Neural cell (in vitro differentiated cells): ENCODE data around the gene TBC1D16. TPM values are rescaled to one million over a fixed set of nuclear protein-coding genes. Genes with fewer than 3 reads are reported as not detected.

ENCODE experiments used
- H2AFZ ChIP-seq: fragments of 200-600, 300-800 bp; sonication (generic), shearing (Covaris generic); 2 replicates; pipeline ENCODE4 v1.6.0; 2014; ENCODE audit warnings: low read depth, mild to moderate bottlenecking, antibody characterized with exemption, low read length, moderate library complexity
- H3F3A ChIP-seq: fragments of 200-600 bp; shearing (Covaris generic); 2 replicates; pipeline ENCODE4 v1.6.1; 2016; ENCODE audit warnings: mild to moderate bottlenecking, moderate library complexity, mixed read lengths, antibody characterized with exemption, low read length; ENCODE audit not compliant: insufficient read depth, poor library complexity, severe bottlenecking
- H3K27ac ChIP-seq: fragments of 200-600, 300-800 bp; sonication (generic), shearing (Covaris generic); 2 replicates; pipeline ENCODE4 v1.5.1; 2014; ENCODE audit warnings: mild to moderate bottlenecking, low read length, moderate library complexity
- H3K27me3 ChIP-seq: fragments of 300-800, 200-600 bp; sonication (generic), shearing (Covaris generic); 2 replicates; pipeline ENCODE4 v1.6.0; 2014; ENCODE audit warnings: mild to moderate bottlenecking, low read depth, low read length, moderate library complexity; ENCODE audit not compliant: insufficient read depth
- H3K36me3 ChIP-seq: fragments of 300-800, 200-600 bp; sonication (generic), shearing (Covaris generic); 2 replicates; pipeline ENCODE4 v1.5.1; 2014; ENCODE audit warnings: mild to moderate bottlenecking, antibody characterized with exemption, low read length, moderate library complexity; ENCODE audit not compliant: insufficient read depth
- H3K4me2 ChIP-seq: fragments of 300-800, 200-600 bp; sonication (generic), shearing (Covaris generic); 2 replicates; pipeline ENCODE4 v1.6.0; 2014; ENCODE audit warnings: mild to moderate bottlenecking, low read length
- H3K4me3 ChIP-seq: fragments of 300-800, 200-600 bp; sonication (generic), shearing (Covaris generic); 2 replicates; pipeline ENCODE4 v1.5.1; 2014; ENCODE audit warnings: mild to moderate bottlenecking, low read length, moderate library complexity
- H3K79me2 ChIP-seq: fragments of 200-600 bp; shearing (Covaris generic); replicated peaks from 2 replicates; pipeline ENCODE4 v1.6.0; 2014; ENCODE audit warnings: mild to moderate bottlenecking, low read length, moderate library complexity; ENCODE audit not compliant: insufficient read depth
- H3K9ac ChIP-seq: fragments of 300-800, 200-600 bp; sonication (generic), shearing (Covaris generic); 2 replicates; pipeline ENCODE4 v1.6.1; 2016; ENCODE audit warnings: mild to moderate bottlenecking, low read length, mixed read lengths
- H3K9me2 ChIP-seq: fragments of 200-600 bp; shearing (Covaris generic); 2 replicates; pipeline ENCODE4 v1.6.1; 2016; ENCODE audit warnings: mild to moderate bottlenecking, low read length, mixed read lengths; ENCODE audit not compliant: insufficient read depth
- H3K9me3 ChIP-seq: fragments of 200-600, 300-800 bp; sonication (generic), shearing (Covaris generic); 2 replicates; pipeline ENCODE4 v1.6.1; 2016; ENCODE audit warnings: mild to moderate bottlenecking, mixed run types, low read length, moderate library complexity, mixed read lengths
- H4K20me1 ChIP-seq: fragments of 200-600 bp; shearing (Covaris generic); 2 replicates; pipeline ENCODE4 v1.6.1; 2016; ENCODE audit warnings: mild to moderate bottlenecking, mixed run types; ENCODE audit not compliant: insufficient read depth
- EP300 ChIP-seq: fragments of 450-650 bp; conservative IDR thresholded peaks from 2 replicates; pipeline ENCODE4 v1.6.1; 2014; ENCODE audit warnings: antibody characterized with exemption, mild to moderate bottlenecking, moderate library complexity; ENCODE audit not compliant: poor library complexity, severe bottlenecking
- EZH2 ChIP-seq: fragments of 200-600, 300-800 bp; shearing (Covaris generic), sonication (generic); IDR thresholded peaks from 2 replicates; pipeline ENCODE4 v1.6.1; 2014; ENCODE audit warnings: antibody characterized with exemption, low read length, borderline replicate concordance, mild to moderate bottlenecking; ENCODE audit not compliant: insufficient read depth, poor library complexity, severe bottlenecking
- MXI1 ChIP-seq: fragments of 450-650 bp; conservative IDR thresholded peaks from 2 replicates; pipeline ENCODE4 v1.6.1; 2014; ENCODE audit warnings: antibody characterized with exemption, mild to moderate bottlenecking; ENCODE audit not compliant: poor library complexity, severe bottlenecking
- POLR2AphosphoS5 ChIP-seq: IDR thresholded peaks from 2 replicates; pipeline ENCODE4 v1.6.1; 2012
- RAD21 ChIP-seq: fragments of 450-650 bp; conservative IDR thresholded peaks from 2 replicates; pipeline ENCODE4 v1.6.1; 2014; ENCODE audit warnings: antibody characterized with exemption, mild to moderate bottlenecking, moderate library complexity
- REST ChIP-seq: IDR thresholded peaks from 2 replicates; pipeline ENCODE4 v1.6.1; 2012; ENCODE audit warnings: borderline replicate concordance
- SMC3 ChIP-seq: fragments of 450-650 bp; conservative IDR thresholded peaks from 2 replicates; pipeline ENCODE4 v1.6.1; 2014; ENCODE audit warnings: antibody characterized with exemption, mild to moderate bottlenecking, moderate library complexity; ENCODE audit not compliant: poor library complexity
- TAF1 ChIP-seq: IDR thresholded peaks from 2 replicates; pipeline ENCODE4 v1.6.1; 2012; ENCODE audit warnings: low read depth
- polyA plus RNA-seq: library from polyadenylated mRNA; depleted of rRNA; stranded (reverse); fragments of >200 nt; gene quantifications from 2 replicates; pipeline ENCODE4 v1.2.3, GENCODE V29; 2014
- TF ChIP-seq, protein P1 (sequence below): fragments of 450-650 bp; IDR thresholded peaks from 2 replicates; pipeline ENCODE4 v1.5.1; 2014; ENCODE audit warnings: antibody characterized with exemption, mild to moderate bottlenecking, moderate library complexity; ENCODE audit not compliant: poor library complexity, severe bottlenecking

TBC1D16 gene
- polyA plus RNA-seq, 1 donor from 2014 or later: 19.8 TPM

DNA sequence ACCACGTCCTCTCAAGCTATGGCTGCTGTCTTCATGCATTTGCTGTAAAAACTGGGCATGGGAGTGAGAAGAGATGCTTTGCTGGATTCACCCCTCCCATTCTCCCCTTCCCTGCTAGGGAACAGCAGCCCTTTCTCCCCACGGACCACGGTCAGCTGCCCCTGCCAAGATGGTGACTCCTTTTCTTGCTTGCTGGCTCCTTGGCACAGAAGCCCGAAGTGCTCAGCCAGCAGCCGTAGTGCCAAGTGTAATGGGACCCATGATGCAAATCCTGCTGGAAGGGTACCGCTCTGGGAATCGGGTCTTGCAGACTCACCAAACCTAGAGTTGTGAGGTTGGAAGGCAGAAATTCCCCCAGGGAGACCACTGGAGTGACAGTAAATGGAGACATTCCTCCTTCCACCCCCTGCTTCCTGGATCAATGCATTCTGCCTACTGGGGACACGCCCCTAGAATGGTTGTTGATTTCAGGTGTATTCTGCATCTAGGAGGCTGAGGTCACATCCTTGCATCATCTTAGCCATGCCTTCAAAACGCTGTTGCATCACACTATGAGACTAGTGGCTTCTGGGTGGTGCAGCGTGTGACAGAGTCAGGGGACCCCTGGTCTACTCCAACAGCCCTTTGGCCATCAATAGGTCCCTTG is 133.4 kb downstream of the TBC1D16 start:
- no peak overlapping the region for H2AFZ ChIP-seq
- H3F3A ChIP-seq: no peaks in the 10 kb centered on the region
- no peaks in the 10 kb centered on the region for H4K20me1 ChIP-seq

DNA sequence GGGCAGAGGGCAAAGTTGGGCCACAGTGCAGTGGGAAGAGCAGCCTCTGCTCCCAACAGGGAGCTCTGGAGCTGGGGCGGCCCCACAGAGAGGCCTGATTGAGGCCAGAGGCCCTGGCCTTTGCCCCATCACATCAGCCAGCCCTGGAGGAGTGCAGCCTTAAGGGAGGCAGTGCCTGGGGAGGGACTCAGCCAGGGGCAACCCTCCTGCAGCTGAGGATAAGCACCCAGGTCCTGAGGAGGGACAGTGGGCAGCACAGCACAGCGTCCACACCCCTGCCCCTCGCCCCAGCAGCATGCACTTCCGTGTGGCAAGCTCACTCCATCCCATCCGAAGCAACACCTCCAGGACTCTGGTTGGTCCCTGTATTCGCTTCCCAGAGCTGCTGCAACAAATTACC is 134.5 kb downstream of the TBC1D16 start:
- no peak overlapping the region for H3K4me3 ChIP-seq
- H3K4me2 ChIP-seq: no peak overlapping the region
- H3K79me2 ChIP-seq: no peaks in the 10 kb centered on the region
- H3K9me3 ChIP-seq: peaks cover 7% of the 10 kb centered on the region
- no peak overlapping the region for H3K27ac ChIP-seq
- no peak overlapping the region for H2AFZ ChIP-seq
- H3K36me3 ChIP-seq: no peaks in the 10 kb centered on the region
- no peaks in the 10 kb centered on the region for H3K9me2 ChIP-seq
- no peaks in the 10 kb centered on the region for H3K27me3 ChIP-seq
- no peaks in the 10 kb centered on the region for H4K20me1 ChIP-seq
- no peak overlapping the region for H3K9ac ChIP-seq
- no peaks in the 10 kb centered on the region for H3F3A ChIP-seq
- TF ChIP-seq REST: no peak
- no peak for TF ChIP-seq SMC3
- TF ChIP-seq MXI1: no peak
- no peak for TF ChIP-seq EP300
- TF ChIP-seq, protein P1, sequence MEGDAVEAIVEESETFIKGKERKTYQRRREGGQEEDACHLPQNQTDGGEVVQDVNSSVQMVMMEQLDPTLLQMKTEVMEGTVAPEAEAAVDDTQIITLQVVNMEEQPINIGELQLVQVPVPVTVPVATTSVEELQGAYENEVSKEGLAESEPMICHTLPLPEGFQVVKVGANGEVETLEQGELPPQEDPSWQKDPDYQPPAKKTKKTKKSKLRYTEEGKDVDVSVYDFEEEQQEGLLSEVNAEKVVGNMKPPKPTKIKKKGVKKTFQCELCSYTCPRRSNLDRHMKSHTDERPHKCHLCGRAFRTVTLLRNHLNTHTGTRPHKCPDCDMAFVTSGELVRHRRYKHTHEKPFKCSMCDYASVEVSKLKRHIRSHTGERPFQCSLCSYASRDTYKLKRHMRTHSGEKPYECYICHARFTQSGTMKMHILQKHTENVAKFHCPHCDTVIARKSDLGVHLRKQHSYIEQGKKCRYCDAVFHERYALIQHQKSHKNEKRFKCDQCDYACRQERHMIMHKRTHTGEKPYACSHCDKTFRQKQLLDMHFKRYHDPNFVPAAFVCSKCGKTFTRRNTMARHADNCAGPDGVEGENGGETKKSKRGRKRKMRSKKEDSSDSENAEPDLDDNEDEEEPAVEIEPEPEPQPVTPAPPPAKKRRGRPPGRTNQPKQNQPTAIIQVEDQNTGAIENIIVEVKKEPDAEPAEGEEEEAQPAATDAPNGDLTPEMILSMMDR: no peak
- no peak for TF ChIP-seq TAF1
- TF ChIP-seq POLR2AphosphoS5: no peak
- TF ChIP-seq RAD21: no peak

More for the DNA sequence above, 133.4 kb downstream of the TBC1D16 start:
- no peak for TF ChIP-seq EP300
- no peak for TF ChIP-seq SMC3
- TF ChIP-seq, protein P1: no peak
- TF ChIP-seq TAF1: no peak
- no peak for TF ChIP-seq MXI1
- no peak for TF ChIP-seq POLR2AphosphoS5
- TF ChIP-seq EZH2: no peak
- TF ChIP-seq RAD21: no peak
- TF ChIP-seq REST: no peak
- Histone ChIP-seq H3K9me3 (peaks cover 7% of the 10 kb centered on the region), H3K27me3 (no peaks in the 10 kb centered on the region), H3K27ac (no peak overlapping the region), H3K9me2 (no peaks in the 10 kb centered on the region), H3K9ac (no peak overlapping the region), H3K79me2 (no peaks in the 10 kb centered on the region), H3K4me3 (no peak overlapping the region), H3K4me2 (no peak overlapping the region), H3K36me3 (no peaks in the 10 kb centered on the region)
